Spleen (tissue), 7 donors: Measurements from ENCODE around the gene THAP4.

ENCODE experiments used
- POLR2A ChIP-seq, 3 donors: fragments of 450-650 bp; IDR thresholded peaks; one replicate each; pipeline ENCODE4 v1.5.1; 2017; ENCODE audit warnings: antibody characterized with exemption in 3 of 3, mild to moderate bottlenecking in 1 of 3
- POLR2AphosphoS5 ChIP-seq, 3 donors: sonication (generic); formaldehyde crosslinking; IDR thresholded peaks; one replicate each; pipeline ENCODE4 v1.5.1; 2017; ENCODE audit warnings: antibody characterized with exemption in 3 of 3
- TF ChIP-seq, protein P1 (sequence below), 11 experiments: fragments of 200-600 bp in 7 of 11; fragments of 450-650 bp in 4 of 11; sonication (generic) in 4 of 11; IDR thresholded peaks in 8 of 11; conservative IDR thresholded peaks in 3 of 11; 1 replicate in 7 of 11; 2 replicates in 4 of 11; pipeline versions ENCODE4 v1.4.0 to v1.8.0; 2016 to 2021; ENCODE audit warnings: antibody characterized with exemption in 11 of 11, inconsistent platforms in 4 of 11, mild to moderate bottlenecking in 1 of 11
- donor health status: DM: no; HTN: no; CAD: no; lungs with moderate emphysema.
- donor health status: DM: no; HTN: no; CAD: no.
- donor health status: DM: no; HTN: no; CAD: no.

DNA sequence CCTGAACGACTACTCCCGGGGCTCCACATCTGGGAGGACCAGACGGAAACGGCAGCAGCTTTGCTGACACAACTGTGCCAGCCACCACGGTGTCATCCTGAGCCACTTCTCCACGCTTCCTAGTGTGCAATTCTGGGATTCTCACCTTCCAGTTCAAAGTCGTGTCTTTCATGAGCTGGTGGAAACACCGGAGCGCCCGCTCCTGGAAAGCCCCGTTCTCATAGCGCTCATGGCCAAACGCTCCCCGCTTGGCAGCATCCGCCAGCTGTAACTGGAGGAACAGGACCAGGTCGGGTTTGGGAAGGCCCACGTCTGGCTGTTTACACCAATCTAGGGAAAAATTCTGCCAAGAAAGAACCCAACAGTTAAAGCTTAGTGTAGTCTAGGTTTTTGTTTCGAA is 41.3 kb upstream of the THAP4 start:
- no peak for TF ChIP-seq POLR2A (IDR thresholded peaks at IDR 0.05)
- TF ChIP-seq POLR2AphosphoS5 (IDR thresholded peaks at IDR 0.05) = no peak
- TF ChIP-seq, protein P1, sequence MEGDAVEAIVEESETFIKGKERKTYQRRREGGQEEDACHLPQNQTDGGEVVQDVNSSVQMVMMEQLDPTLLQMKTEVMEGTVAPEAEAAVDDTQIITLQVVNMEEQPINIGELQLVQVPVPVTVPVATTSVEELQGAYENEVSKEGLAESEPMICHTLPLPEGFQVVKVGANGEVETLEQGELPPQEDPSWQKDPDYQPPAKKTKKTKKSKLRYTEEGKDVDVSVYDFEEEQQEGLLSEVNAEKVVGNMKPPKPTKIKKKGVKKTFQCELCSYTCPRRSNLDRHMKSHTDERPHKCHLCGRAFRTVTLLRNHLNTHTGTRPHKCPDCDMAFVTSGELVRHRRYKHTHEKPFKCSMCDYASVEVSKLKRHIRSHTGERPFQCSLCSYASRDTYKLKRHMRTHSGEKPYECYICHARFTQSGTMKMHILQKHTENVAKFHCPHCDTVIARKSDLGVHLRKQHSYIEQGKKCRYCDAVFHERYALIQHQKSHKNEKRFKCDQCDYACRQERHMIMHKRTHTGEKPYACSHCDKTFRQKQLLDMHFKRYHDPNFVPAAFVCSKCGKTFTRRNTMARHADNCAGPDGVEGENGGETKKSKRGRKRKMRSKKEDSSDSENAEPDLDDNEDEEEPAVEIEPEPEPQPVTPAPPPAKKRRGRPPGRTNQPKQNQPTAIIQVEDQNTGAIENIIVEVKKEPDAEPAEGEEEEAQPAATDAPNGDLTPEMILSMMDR (IDR thresholded peaks at IDR 0.05 in 8 of 11, conservative IDR thresholded peaks at IDR 0.05 in 3 of 11) = no peak
